Kidney (tissue), 14 donors: ENCODE results near the gene RFPL2. TPM values are rescaled to one million over a fixed set of nuclear protein-coding genes. Genes with fewer than 3 reads are reported as not detected.
"Not testable (repeated sequence)": the region's sequence is repeated elsewhere in the genome, so short reads cannot be mapped to it uniquely, and the experiment has no call there.

ENCODE experiments used
- DNase-seq, 5 donors: peaks; one replicate each; pipeline ENCODE4 v3.0.0-alpha.2; 2013 to 2020
- FAIRE-seq: peaks from 2 replicates; lab custom pipeline; 2012; peaks lifted over from hg19 to GRCh38; lab: Jason Lieb, UNC
- H3K27ac ChIP-seq, 2 donors: one replicate each; pipeline ENCODE4 v1.7.0; 2013; ENCODE audit warnings: low read depth in 2 of 2, low read length in 2 of 2, inconsistent platforms in 1 of 2
- H3K27me3 ChIP-seq: one replicate; pipeline ENCODE4 v1.7.1; 2013; ENCODE audit warnings: low read length, inconsistent platforms; ENCODE audit not compliant: control insufficient read depth, insufficient read depth
- H3K36me3 ChIP-seq, 3 donors: one replicate each; pipeline versions ENCODE4 v1.7.0 to v1.7.1; 2013; ENCODE audit warnings: low read length in 3 of 3, control low read depth in 1 of 3, inconsistent platforms in 1 of 3; ENCODE audit not compliant: insufficient read depth in 3 of 3, control insufficient read depth in 2 of 3
- H3K4me1 ChIP-seq, 3 donors: one replicate each; pipeline versions ENCODE4 v1.7.0 to v1.7.1; 2013; ENCODE audit warnings: low read length in 3 of 3, inconsistent platforms in 1 of 3, low read depth in 1 of 3; ENCODE audit not compliant: control insufficient read depth in 2 of 3, insufficient read depth in 2 of 3
- H3K4me3 ChIP-seq, 3 donors: one replicate each; pipeline versions ENCODE4 v1.7.0 to v1.8.1; 2013; ENCODE audit warnings: low read length in 3 of 3, control low read depth in 1 of 3, inconsistent platforms in 1 of 3
- H3K9ac ChIP-seq, 3 donors: one replicate each; pipeline versions ENCODE4 v1.7.0 to v1.7.1; 2013; ENCODE audit warnings: low read length in 3 of 3, control low read depth in 1 of 3, inconsistent platforms in 1 of 3
- H3K9me3 ChIP-seq, 3 donors: one replicate each; pipeline versions ENCODE4 v1.7.0 to v1.7.1; 2013; ENCODE audit warnings: low read length in 3 of 3, control low read depth in 1 of 3, inconsistent platforms in 1 of 3; ENCODE audit not compliant: control insufficient read depth in 2 of 3, insufficient read depth in 1 of 3
- CTCF ChIP-seq: IDR thresholded peaks from 3 replicates; pipeline ENCODE4 v1.5.1; 2012; ENCODE audit warnings: mild to moderate bottlenecking, moderate library complexity, borderline replicate concordance; ENCODE audit not compliant: insufficient read depth; ENCODE audit errors: extremely low read depth
- intact Hi-C: fragments of 100-400 bp; cut with DNase I; formaldehyde crosslinking; loops from one replicate; pipeline ENCODE4 v1.11.1; 2022
- polyA plus RNA-seq: library from polyadenylated mRNA; stranded (reverse); fragments of 350-450 nt; fragmentation: Illumina TruSeq; extraction: RNeasy Lipid Tissue Mini Kit (QIAGEN cat#74804); gene quantifications from one replicate; pipeline ENCODE4 v1.2.3, GENCODE V29; 2014; ENCODE audit warnings: low read depth, low replicate concordance; ENCODE audit not compliant: insufficient read depth
- total RNA-seq: library from RNA; stranded (reverse); fragmentation: NEBNext Ultra II Directional; extraction: Animal tissue kit (Norgen Biotek cat#: 25700); gene quantifications from one replicate; pipeline ENCODE4 v1.2.1, GENCODE V29; 2021
- donor health status: control.
- donor health status: control.
- donor health status: control.
- donor health status: control.
- donor health status: control.
- donor health status: DM: yes; HTN: yes; CAD: no.
- donor health status: Normal renal cell carcinoma (clear cell type).

The RFPL2 gene
- total and polyA plus RNA-seq, 2 donors from 2014 or later, result not detected

GRCh38 chr22:32158712-32159533, 46.0 kb downstream of the RFPL2 start, which contains the start of gene C22orf42:
C22orf42 (minus strand) TSS chr22:32159303; CDS start chr22:32159215, 88 bp downstream.
- no peak within 1 kb of the TSS for H3K27ac ChIP-seq
- no peaks in the 10 kb centered on the region for H3K36me3 ChIP-seq
- H3K9me3 ChIP-seq, result no peaks in the 10 kb centered on the region
- no peak for TF ChIP-seq CTCF
- no peaks in the 10 kb centered on the region for H3K4me1 ChIP-seq
- intact Hi-C loops, result no loop called here
- no peak within 1 kb of the TSS for H3K4me3 ChIP-seq
- no peak for FAIRE-seq
- no peak within 1 kb of the TSS for H3K9ac ChIP-seq
- no peaks in the 10 kb centered on the region for H3K27me3 ChIP-seq
- no peak for DNase-seq

- H3K27ac ChIP-seq, H3K36me3 ChIP-seq, intact Hi-C loops, FAIRE-seq, H3K27me3 ChIP-seq, DNase-seq, H3K4me3 ChIP-seq, H3K9ac ChIP-seq, H3K9me3 ChIP-seq, H3K4me1 ChIP-seq: not testable (repeated sequence)
Measured at GRCh38 chr22:32157632-32158031, 47.2 kb downstream of the RFPL2 start.

GRCh38 chr22:32154727-32155126, 50.1 kb downstream of the RFPL2 start:
- DNase-seq, H3K4me1 ChIP-seq, H3K9ac ChIP-seq, intact Hi-C loops, H3K27me3 ChIP-seq, H3K36me3 ChIP-seq, H3K27ac ChIP-seq, H3K4me3 ChIP-seq, FAIRE-seq, H3K9me3 ChIP-seq: not testable (repeated sequence)

GRCh38 chr22:32151641-32152040, 53.2 kb downstream of the RFPL2 start:
- H3K4me1 ChIP-seq, H3K9ac ChIP-seq, H3K27ac ChIP-seq, H3K9me3 ChIP-seq, DNase-seq, intact Hi-C loops, H3K36me3 ChIP-seq, H3K27me3 ChIP-seq, FAIRE-seq, H3K4me3 ChIP-seq: not testable (repeated sequence)

GRCh38 chr22:32150647-32151046, 54.2 kb downstream of the RFPL2 start:
- DNase-seq, FAIRE-seq, H3K4me3 ChIP-seq, H3K4me1 ChIP-seq, H3K36me3 ChIP-seq, intact Hi-C loops, H3K9ac ChIP-seq, H3K9me3 ChIP-seq, H3K27ac ChIP-seq, H3K27me3 ChIP-seq: not testable (repeated sequence)

- H3K9me3 ChIP-seq, FAIRE-seq, H3K27ac ChIP-seq, H3K4me3 ChIP-seq, H3K9ac ChIP-seq, H3K36me3 ChIP-seq, H3K4me1 ChIP-seq, DNase-seq, H3K27me3 ChIP-seq, intact Hi-C loops: not testable (repeated sequence)
Measured at GRCh38 chr22:32148372-32148771, 56.5 kb downstream of the RFPL2 start.

- H3K27ac ChIP-seq, H3K4me3 ChIP-seq, FAIRE-seq, intact Hi-C loops, H3K36me3 ChIP-seq, H3K9ac ChIP-seq, DNase-seq, H3K4me1 ChIP-seq, H3K27me3 ChIP-seq, H3K9me3 ChIP-seq: not testable (repeated sequence)
Measured at GRCh38 chr22:32147128-32147527, 57.7 kb downstream of the RFPL2 start.
